SK-N-SH (cell line): ENCODE measurements around the gene NSMCE1. TPM values are rescaled to one million over a fixed set of nuclear protein-coding genes. Genes with fewer than 3 reads are reported as not detected.
"Not testable (repeated sequence)": the region's sequence is repeated elsewhere in the genome, so short reads cannot be mapped to it uniquely, and the experiment has no call there.

ENCODE experiments used
- CTCF ChIA-PET: fragments of 300-600, 350-600 bp; formaldehyde crosslinking; extraction: SDS; loops from one replicate; lab custom pipeline; 2021; lab: Yijun Ruan, JAX
- POLR2A ChIA-PET: fragments of 350-600 bp; sonication (Branson Sonifier 250); formaldehyde crosslinking; extraction: SDS; loops from one replicate; lab custom pipeline; 2020; ENCODE audit warnings: antibody characterized with exemption, inconsistent platforms; lab: Yijun Ruan, JAX
- DNase-seq: peaks from one replicate; pipeline ENCODE4 v3.0.0; 2012
- H2AFZ ChIP-seq: fragments of 200-600 bp; sonication (generic); 2 replicates; pipeline ENCODE4 v1.8.1; 2016; ENCODE audit warnings: antibody characterized with exemption, mild to moderate bottlenecking, low read depth
- H3F3A ChIP-seq: fragments of 200-600 bp; sonication (generic); replicated peaks from 2 replicates; pipeline ENCODE3; 2016; ENCODE audit warnings: antibody characterized with exemption, mild to moderate bottlenecking; ENCODE audit not compliant: insufficient read depth
- H3K27ac ChIP-seq, 2 experiments: fragments of 200-500 bp in 1 of 2; fragments of 200-600 bp in 1 of 2; sonication (Bioruptor generic) in 1 of 2; sonication (generic), shearing (Covaris generic) in 1 of 2; 2 replicates each; pipeline versions ENCODE4 v1.5.1 to v1.6.1; 2014 to 2016; ENCODE audit warnings: low read depth in 2 of 2, inconsistent platforms in 1 of 2, low read length in 1 of 2, mild to moderate bottlenecking in 1 of 2, mixed read lengths in 1 of 2
- H3K27me3 ChIP-seq: fragments of 200-600 bp; sonication (generic), shearing (Covaris generic); 2 replicates; pipeline ENCODE4 v1.6.1; 2016; ENCODE audit warnings: mixed run types; ENCODE audit not compliant: insufficient read depth
- H3K36me3 ChIP-seq, 2 experiments: fragments of 200-500 bp in 1 of 2; fragments of 200-600 bp in 1 of 2; sonication (Bioruptor generic) in 1 of 2; sonication (generic) in 1 of 2; replicated peaks in 1 of 2; 2 replicates each; pipeline versions ENCODE3 to v1.5.1; 2014 to 2016; ENCODE audit warnings: low read length in 1 of 2, mild to moderate bottlenecking in 1 of 2; ENCODE audit not compliant: insufficient read depth in 2 of 2, control insufficient read depth in 1 of 2
- H3K4me1 ChIP-seq, 2 experiments: fragments of 200-500 bp in 1 of 2; fragments of 200-600 bp in 1 of 2; sonication (Bioruptor generic) in 1 of 2; sonication (generic), shearing (Covaris generic) in 1 of 2; 2 replicates each; pipeline versions ENCODE4 v1.5.1 to v1.6.1; 2014 to 2016; ENCODE audit warnings: low read depth in 1 of 2, low read length in 1 of 2, mixed run types in 1 of 2; ENCODE audit not compliant: insufficient read depth in 2 of 2, control insufficient read depth in 1 of 2
- H3K4me2 ChIP-seq: fragments of 200-600 bp; sonication (generic), shearing (Covaris generic); 2 replicates; pipeline ENCODE4 v1.6.1; 2017; ENCODE audit warnings: mixed run types
- H3K4me3 ChIP-seq, 2 experiments: fragments of 200-500 bp in 1 of 2; fragments of 200-600 bp in 1 of 2; sonication (Bioruptor generic) in 1 of 2; sonication (generic), shearing (Covaris generic) in 1 of 2; 2 replicates each; pipeline versions ENCODE4 v1.5.1 to v1.8.1; 2014 to 2016; ENCODE audit warnings: low read depth in 2 of 2, inconsistent platforms in 1 of 2, low read length in 1 of 2, mild to moderate bottlenecking in 1 of 2, mixed read lengths in 1 of 2, moderate library complexity in 1 of 2
- H3K79me2 ChIP-seq: fragments of 200-600 bp; sonication (generic); 2 replicates; pipeline ENCODE4 v1.8.1; 2017; ENCODE audit warnings: mild to moderate bottlenecking; ENCODE audit not compliant: insufficient read depth
- H3K9ac ChIP-seq: fragments of 200-600 bp; sonication (generic); 2 replicates; pipeline ENCODE4 v1.6.1; 2017; ENCODE audit warnings: mixed run types
- H3K9me2 ChIP-seq: fragments of 200-600 bp; sonication (generic); 2 replicates; pipeline ENCODE4 v1.6.1; 2017; ENCODE audit warnings: mixed run types
- H3K9me3 ChIP-seq: fragments of 200-600 bp; sonication (generic); 2 replicates; pipeline ENCODE4 v1.6.1; 2017; ENCODE audit warnings: mixed run types, mild to moderate bottlenecking, moderate library complexity
- H4K20me1 ChIP-seq: fragments of 200-600 bp; sonication (generic); 2 replicates; pipeline ENCODE4 v1.6.1; 2017; ENCODE audit warnings: mild to moderate bottlenecking, mixed run types; ENCODE audit not compliant: insufficient read depth
- CHD2 ChIP-seq: fragments of 150-350 bp; IDR thresholded peaks from 2 replicates; pipeline ENCODE4 v1.6.1; 2018; ENCODE audit warnings: low read length; ENCODE audit not compliant: partially characterized antibody
- FOSL2 ChIP-seq: IDR thresholded peaks from 2 replicates; pipeline ENCODE4 v1.4.0; 2012; ENCODE audit warnings: low read depth, mild to moderate bottlenecking, moderate library complexity, borderline replicate concordance
- JUND ChIP-seq: IDR thresholded peaks from 2 replicates; pipeline ENCODE4 v1.4.0; 2012
- MXI1 ChIP-seq: IDR thresholded peaks from 2 replicates; pipeline ENCODE4 v1.6.1; 2012; ENCODE audit warnings: mild to moderate bottlenecking, low read depth, low read length, improper control_type of control experiment
- POLR2AphosphoS5 ChIP-seq: IDR thresholded peaks from 2 replicates; pipeline ENCODE4 v1.6.1; 2012; ENCODE audit warnings: low read depth, low read length
- RAD21 ChIP-seq: IDR thresholded peaks from 2 replicates; pipeline ENCODE4 v1.6.1; 2012; ENCODE audit warnings: mild to moderate bottlenecking, low read length
- RCOR1 ChIP-seq: fragments of 150-350 bp; IDR thresholded peaks from 2 replicates; pipeline ENCODE4 v1.6.1; 2017; ENCODE audit warnings: antibody characterized with exemption, low read length
- SIN3A ChIP-seq: IDR thresholded peaks from 2 replicates; pipeline ENCODE4 v1.6.1; 2012; ENCODE audit warnings: low read depth, mild to moderate bottlenecking, low read length, moderate library complexity, borderline replicate concordance
- TAF1 ChIP-seq: IDR thresholded peaks from 2 replicates; pipeline ENCODE4 v1.6.1; 2012; ENCODE audit warnings: low read depth, mild to moderate bottlenecking, low read length, moderate library complexity, borderline replicate concordance
- TEAD4 ChIP-seq: IDR thresholded peaks from 2 replicates; pipeline ENCODE4 v1.4.0; 2012; ENCODE audit warnings: mild to moderate bottlenecking, borderline replicate concordance; ENCODE audit not compliant: insufficient read depth
- YY1 ChIP-seq: IDR thresholded peaks from 2 replicates; pipeline ENCODE4 v1.4.0; 2012; ENCODE audit warnings: low read depth, mild to moderate bottlenecking
- WGBS: methylation state at CpG from one replicate; pipeline ENCODE4 v1.1.6; 2017; ENCODE audit warnings: low lambda C conversion rate; 5-methylcytosine and 5-hydroxymethylcytosine counted together
- polyA plus RNA-seq, 3 experiments: library from polyadenylated mRNA; depleted of rRNA; stranded (reverse); fragments of >200 nt; gene quantifications; 2 replicates each; pipeline ENCODE4 v1.2.3, GENCODE V29; 2012
- TF ChIP-seq, protein P1 (sequence below): IDR thresholded peaks from 2 replicates; pipeline ENCODE4 v1.6.1; 2012; ENCODE audit warnings: mild to moderate bottlenecking, low read depth, low read length, moderate library complexity
- TF ChIP-seq, protein P2 (sequence below): IDR thresholded peaks from 2 replicates; pipeline ENCODE4; 2012

NSMCE1 gene
- polyA plus RNA-seq, 1 of the 3 experiments (the other 2 are of a cell fraction), result 39.8 TPM

DNA sequence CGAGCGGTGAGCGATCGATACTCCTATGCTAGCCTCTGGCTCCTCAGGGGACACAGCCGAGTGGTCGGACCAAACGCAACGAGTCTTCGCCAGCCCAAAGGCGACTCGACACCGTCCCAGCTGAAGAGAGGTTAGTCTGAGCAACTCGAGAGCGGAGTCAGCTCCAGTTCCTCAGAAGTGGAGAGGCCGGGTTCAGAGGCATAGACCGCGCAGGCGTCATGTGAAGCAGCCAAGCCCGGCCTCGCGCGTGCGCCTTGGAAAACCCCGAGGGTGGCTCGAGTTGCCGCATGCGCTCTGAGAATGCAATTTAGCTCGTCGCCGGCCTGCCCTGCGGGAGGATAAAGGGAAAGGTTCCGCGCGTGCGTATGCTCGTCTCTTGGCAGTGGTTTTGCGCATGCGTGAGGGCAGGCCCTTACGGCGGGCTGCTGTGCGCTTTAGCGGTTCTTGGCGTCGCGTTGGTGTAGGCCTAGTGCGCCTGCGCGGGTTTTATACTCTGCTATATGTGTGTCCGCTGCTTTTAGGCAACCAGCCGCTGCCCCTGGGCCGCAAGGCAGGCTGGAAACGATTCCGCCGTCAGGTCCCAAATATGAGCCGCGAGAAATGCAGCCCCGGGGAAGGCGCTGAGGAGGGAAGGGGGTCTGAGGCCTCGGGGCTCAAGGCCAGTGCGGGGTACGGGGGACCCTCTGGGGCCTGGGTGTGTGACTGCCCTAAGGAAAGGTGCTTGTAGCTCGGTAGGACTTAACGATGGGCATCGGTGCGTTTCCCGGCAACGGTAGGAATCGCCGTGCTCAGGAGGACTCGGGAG lies 64.9 kb downstream of the NSMCE1 start, which contains the start of gene KDM8 (continued):
- TF ChIP-seq, protein P1, sequence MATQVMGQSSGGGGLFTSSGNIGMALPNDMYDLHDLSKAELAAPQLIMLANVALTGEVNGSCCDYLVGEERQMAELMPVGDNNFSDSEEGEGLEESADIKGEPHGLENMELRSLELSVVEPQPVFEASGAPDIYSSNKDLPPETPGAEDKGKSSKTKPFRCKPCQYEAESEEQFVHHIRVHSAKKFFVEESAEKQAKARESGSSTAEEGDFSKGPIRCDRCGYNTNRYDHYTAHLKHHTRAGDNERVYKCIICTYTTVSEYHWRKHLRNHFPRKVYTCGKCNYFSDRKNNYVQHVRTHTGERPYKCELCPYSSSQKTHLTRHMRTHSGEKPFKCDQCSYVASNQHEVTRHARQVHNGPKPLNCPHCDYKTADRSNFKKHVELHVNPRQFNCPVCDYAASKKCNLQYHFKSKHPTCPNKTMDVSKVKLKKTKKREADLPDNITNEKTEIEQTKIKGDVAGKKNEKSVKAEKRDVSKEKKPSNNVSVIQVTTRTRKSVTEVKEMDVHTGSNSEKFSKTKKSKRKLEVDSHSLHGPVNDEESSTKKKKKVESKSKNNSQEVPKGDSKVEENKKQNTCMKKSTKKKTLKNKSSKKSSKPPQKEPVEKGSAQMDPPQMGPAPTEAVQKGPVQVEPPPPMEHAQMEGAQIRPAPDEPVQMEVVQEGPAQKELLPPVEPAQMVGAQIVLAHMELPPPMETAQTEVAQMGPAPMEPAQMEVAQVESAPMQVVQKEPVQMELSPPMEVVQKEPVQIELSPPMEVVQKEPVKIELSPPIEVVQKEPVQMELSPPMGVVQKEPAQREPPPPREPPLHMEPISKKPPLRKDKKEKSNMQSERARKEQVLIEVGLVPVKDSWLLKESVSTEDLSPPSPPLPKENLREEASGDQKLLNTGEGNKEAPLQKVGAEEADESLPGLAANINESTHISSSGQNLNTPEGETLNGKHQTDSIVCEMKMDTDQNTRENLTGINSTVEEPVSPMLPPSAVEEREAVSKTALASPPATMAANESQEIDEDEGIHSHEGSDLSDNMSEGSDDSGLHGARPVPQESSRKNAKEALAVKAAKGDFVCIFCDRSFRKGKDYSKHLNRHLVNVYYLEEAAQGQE, result no peak
- TF ChIP-seq, protein P2, sequence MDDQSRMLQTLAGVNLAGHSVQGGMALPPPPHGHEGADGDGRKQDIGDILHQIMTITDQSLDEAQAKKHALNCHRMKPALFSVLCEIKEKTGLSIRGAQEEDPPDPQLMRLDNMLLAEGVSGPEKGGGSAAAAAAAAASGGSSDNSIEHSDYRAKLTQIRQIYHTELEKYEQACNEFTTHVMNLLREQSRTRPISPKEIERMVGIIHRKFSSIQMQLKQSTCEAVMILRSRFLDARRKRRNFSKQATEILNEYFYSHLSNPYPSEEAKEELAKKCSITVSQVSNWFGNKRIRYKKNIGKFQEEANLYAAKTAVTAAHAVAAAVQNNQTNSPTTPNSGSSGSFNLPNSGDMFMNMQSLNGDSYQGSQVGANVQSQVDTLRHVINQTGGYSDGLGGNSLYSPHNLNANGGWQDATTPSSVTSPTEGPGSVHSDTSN, result no peak
- no peak for TF ChIP-seq CHD2
- TF ChIP-seq JUND, result no peak
- peak; percentile 68 for TF ChIP-seq POLR2AphosphoS5
- TF ChIP-seq FOSL2, result no peak
- TF ChIP-seq MXI1, result no peak

DNA sequence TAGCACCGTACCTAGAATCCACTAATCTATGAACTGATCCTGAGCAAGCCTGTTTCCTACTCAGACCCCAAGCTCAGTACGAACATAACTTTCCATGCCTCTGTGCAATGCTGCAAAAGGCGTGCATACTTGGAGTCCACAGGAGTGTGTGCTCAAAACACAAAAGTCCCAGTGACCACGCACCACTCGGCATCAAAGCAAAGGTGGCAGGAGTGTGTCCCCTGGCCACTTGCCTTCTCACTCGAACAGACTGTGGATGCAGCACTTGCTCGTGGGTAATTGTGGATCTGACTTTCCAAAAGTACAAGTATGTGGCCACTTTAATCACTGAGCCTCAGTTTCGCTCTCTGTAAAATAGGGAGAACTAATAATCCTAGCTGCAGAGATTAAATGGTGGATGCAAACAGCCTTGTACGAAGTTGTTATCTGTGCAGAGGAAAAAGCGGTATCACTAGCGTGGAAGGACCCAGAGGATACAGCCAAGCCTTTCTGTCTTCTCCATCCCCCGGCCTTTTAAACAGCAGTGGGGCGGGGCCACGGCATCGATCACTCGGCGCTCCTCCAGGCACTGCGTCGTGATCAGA lies 65.6 kb downstream of the NSMCE1 start:
- POLR2A ChIA-PET, result interaction anchor here (1.0 to 1.7 kb wide), 9 partner anchors 10 to 50 kb away, joined by 3 to 6 read pairs (median 4); no protein-coding TSS in a partner anchor

DNA sequence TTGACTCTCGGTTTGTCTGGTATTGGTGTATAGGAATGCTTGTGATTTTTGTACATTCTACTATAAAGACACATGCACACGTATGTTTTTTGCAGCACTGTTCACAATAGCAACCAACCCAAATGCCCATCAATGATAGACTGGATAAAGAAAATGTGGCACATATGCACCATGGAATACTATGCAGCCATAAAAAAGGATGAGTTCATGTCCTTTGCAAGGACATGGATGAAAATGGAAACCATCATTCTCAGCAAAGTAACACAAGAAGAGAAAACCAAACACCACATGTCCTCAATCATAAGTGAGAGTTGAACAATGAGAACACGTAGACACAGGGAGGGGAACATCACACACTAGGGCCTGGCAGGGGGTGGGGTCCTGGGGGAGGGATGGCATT lies 67.7 kb downstream of the NSMCE1 start:
- H3K36me3 ChIP-seq, CTCF ChIA-PET, H3K4me2 ChIP-seq, H2AFZ ChIP-seq, H3K9me2 ChIP-seq, DNase-seq, H3K4me1 ChIP-seq, H3K4me3 ChIP-seq, H3K27ac ChIP-seq, H3K9ac ChIP-seq, H3K27me3 ChIP-seq, H3F3A ChIP-seq, H3K9me3 ChIP-seq, POLR2A ChIA-PET, H4K20me1 ChIP-seq: not testable (repeated sequence)
- H3K79me2 ChIP-seq, result peaks cover 11% of the 10 kb centered on the region; the same call in 1 of the 2 replicates
- 43% methylated on average over 3 of the region's 3 CpGs for WGBS

More for the DNA sequence above, 65.6 kb downstream of the NSMCE1 start:
- Histone ChIP-seq H3K4me3 (peak overlapping the region; percentile 81 to 86), H3K4me2 (peak overlapping the region; percentile 78), H3F3A (peaks cover 4% of the 10 kb centered on the region), H3K27ac (peak overlapping the region; percentile 97 to 99), H3K9ac (peak overlapping the region; percentile 94), H3K9me3 (no peaks in the 10 kb centered on the region), H3K36me3 (no peaks in the 10 kb centered on the region), H3K79me2 (peaks cover 11% of the 10 kb centered on the region; the same call in 1 of the 2 replicates), H2AFZ (peak overlapping the region; percentile 90), H4K20me1 (no peaks in the 10 kb centered on the region), H3K4me1 (peaks cover 0 to 9% of the 10 kb centered on the region in 2 experiments; a peak in 1 of 4 replicates), H3K9me2 (no peaks in the 10 kb centered on the region), H3K27me3 (no peaks in the 10 kb centered on the region)
- CTCF ChIA-PET, result interaction anchor here (2.0 to 3.7 kb wide), 2 partner anchors 23 to 32 kb away, joined by 7 to 17 read pairs; no protein-coding TSS in a partner anchor
- TF ChIP-seq YY1, result peak; percentile 63; the same call in 1 of the 2 replicates
- peak; percentile 57; the same call in 1 of the 2 replicates for TF ChIP-seq TAF1
- TF ChIP-seq CHD2, result peak; percentile 75
- no peak for TF ChIP-seq TEAD4
- 0 out of 2 replicates have a peak, but pooled peaks have one; percentile 60 for TF ChIP-seq RCOR1
- peak; percentile 61; the same call in 1 of the 2 replicates for TF ChIP-seq SIN3A
- TF ChIP-seq RAD21, result no peak
- WGBS, result 38% methylated on average over 11 of the region's 19 CpGs
- peak; percentile 84 for DNase-seq
